HG03025 (cell line): Measurements from ENCODE around the gene ESR2.
"Not testable (repeated sequence)": the region's sequence is repeated elsewhere in the genome, so short reads cannot be mapped to it uniquely, and the experiment has no call there.

Source experiments
- ATAC-seq: cut with Tn5 transposase; IDR thresholded peaks from one replicate; pipeline ENCODE4 v1.9.1; 2021; ENCODE audit warnings: mild to moderate bottlenecking, moderate library complexity; ENCODE audit not compliant: unreplicated experiment, low FRiP score

ESR2 gene

GRCh38 chr14:64053694-64054669 is 240.2 kb downstream of the ESR2 start:
- no peak for ATAC-seq

DNA sequence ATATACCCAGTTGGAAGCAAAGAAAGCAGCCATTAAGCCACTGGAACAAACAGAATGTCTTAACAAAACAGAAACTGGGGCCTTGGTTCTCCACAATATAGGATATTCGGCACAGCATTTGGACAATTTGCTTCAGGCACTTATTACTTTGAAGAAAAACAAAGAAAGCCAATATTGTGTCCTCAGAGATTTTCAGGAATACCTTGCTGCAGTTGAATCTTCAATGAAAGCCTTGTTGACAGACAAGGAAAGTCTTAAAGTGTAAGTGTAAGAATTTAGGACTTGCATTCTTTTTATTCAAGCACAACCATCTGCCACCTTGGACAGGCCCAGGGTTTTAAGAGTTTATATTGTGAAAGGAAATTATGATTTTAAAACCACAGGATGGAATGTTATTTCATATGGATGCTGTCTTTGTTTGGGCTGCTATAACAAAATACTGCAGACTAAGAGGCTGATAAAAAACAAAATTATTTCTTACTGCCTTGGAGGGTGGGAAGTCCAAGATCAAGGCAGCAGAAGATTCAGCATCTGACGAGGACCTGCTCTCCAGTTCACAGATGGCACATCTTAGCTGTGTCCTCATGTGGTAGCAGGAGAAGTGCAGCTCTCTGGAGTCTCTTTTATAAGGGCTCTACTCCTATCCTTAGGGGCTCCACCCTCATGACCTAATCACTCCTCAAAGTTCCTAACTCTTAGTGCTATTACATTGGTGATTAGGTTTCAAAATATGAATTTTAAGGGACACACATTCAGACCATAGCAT is 244.4 kb downstream of the ESR2 start:
- no peak for ATAC-seq

DNA sequence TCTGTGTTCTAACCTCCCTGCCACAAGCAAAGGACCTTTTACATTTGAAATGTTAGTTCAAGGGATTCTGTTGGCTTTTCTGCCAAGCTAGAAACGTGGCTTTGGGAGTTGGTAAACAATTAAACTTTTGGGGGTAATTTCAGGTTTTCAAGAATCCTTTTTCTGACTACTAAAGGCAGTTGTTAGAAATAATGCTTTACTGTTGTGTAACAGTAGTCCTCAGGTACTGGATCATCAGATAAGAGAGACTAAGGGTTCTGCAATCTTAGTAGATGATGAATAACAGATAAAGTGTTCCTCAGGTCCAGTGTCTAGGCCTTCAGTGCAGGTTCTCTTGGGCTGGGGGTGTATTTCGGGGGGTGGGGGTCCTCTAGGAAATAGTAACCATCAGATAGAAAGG is 249.1 kb downstream of the ESR2 start:
- no peak for ATAC-seq

GRCh38 chr14:64043296-64043695 is 250.9 kb downstream of the ESR2 start:
- not testable (repeated sequence) for ATAC-seq

- no peak for ATAC-seq
Measured at GRCh38 chr14:64040044-64040443, 254.1 kb downstream of the ESR2 start.

DNA sequence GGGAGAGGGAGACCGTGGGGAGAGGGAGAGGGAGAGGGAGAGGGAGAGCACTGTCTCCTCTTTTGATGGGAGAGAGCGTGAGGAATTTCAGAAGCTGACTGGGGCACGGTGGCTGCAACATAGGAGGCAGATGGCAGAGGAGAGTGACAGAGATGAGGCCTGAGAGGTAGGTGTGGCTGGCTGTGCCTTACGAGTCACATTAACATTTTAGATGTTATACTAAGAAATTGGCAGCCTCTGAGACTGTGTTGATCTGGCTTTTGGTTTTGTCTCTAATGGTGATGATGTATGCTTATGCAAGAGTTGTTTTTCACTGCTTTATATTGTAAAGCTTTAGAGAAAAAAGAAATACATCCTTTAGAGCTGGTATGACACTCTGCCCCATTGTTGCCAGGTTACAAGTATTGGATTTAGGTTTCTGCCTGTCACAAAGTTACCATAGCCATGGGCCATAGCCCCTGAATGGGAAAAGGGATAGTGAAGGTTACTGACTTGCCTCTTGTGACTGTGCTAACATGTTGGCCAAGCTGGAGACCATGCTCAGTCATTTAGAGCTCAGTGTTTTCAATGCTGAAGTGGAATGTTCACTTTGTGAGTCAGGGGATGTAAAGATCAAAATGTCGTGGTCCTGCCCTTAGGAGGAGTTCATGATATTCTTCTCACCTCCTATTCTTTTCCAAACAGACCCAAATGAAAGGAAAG is 255.2 kb downstream of the ESR2 start:
- ATAC-seq = no peak

DNA sequence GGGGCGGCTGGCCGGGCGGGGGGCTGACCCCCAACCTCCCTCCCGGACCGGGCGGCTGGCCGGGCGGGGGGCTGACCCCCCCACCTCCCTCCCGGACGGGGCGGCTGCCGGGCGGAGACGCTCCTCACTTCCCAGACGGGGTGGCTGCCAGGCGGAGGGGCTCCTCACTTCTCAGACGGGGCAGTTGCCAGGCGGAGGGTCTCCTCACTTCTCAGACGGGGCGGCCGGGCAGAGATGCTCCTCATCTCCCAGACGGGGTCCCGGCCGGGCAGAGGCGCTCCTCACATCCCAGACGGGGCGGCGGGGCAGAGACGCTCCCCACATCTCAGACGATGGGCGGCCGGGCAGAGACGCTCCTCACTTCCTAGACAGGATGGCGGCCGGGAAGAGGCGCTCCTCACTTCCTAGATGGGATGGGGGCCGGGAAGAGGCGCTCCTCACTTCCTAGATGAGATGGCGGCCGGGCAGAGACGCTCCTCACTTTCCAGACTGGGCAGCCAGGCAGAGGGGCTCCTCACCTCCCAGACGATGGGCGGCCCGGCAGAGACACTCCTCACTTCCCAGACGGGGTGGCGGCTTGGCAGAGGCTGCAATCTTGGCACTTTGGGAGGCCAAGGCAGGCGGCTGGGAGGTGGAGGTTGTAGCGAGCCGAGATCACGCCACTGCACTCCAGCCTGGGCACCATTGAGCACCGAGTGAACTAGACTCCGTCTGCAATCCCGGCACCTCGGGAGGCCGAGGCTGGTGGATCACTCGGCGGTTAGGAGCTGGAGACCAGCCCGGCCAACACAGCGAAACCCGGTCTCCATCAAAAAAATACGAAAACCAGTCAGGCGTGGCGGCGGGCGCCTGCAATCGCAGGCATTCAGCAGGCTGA is 256.1 kb downstream of the ESR2 start:
- not testable (repeated sequence) for ATAC-seq

DNA sequence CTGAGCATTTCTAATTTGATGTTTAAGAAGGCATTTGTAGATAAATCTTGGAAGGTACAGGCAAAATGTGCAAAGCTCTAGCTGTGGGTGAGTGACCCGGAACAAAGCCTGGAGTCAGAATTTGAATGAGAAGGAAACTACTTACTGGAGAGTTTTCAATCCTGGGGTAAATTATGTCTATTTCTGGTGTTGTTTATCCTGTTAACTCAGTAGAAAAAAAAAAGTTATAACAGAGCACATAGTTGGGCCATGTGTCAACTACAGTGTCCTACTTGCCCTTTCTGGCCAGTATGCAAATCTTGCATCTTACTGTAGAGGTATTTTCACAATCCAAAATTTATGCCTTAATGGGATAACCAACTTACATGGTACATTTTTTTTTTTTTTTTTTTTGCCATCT is 259.0 kb downstream of the ESR2 start:
- no peak for ATAC-seq
